ENCODE results near the gene HEATR5B.
A peak's percentile ranks its signal among the peaks of the same experiment; 100 is the strongest.
"Not testable (repeated sequence)": the region's sequence is repeated elsewhere in the genome, so short reads cannot be mapped to it uniquely, and the experiment has no call there.

The HEATR5B gene

GRCh38 chr2:36981911-36982310, 102.3 kb downstream of the HEATR5B start:
- no peak for DNase-seq (ENCODE audit: low read depth)

- DNase-seq (ENCODE audit: low read depth): not testable (repeated sequence)
These were observed 105.2 kb downstream of the HEATR5B start for GRCh38 chr2:36979007-36979406.

- DNase-seq (ENCODE audit: low read depth): no peak
These were observed 108.1 kb downstream of the HEATR5B start for GRCh38 chr2:36976065-36976464.

GRCh38 chr2:36975306-36975705, 108.9 kb downstream of the HEATR5B start:
- DNase-seq (ENCODE audit: low read depth): no peak

- no peak for DNase-seq (ENCODE audit: low read depth)
These were observed 110.9 kb downstream of the HEATR5B start for GRCh38 chr2:36973320-36973719.

- DNase-seq (ENCODE audit: low read depth): no peak
These were observed 112.2 kb downstream of the HEATR5B start for GRCh38 chr2:36971990-36972389.

- DNase-seq (ENCODE audit: low read depth): no peak
These were observed 116.8 kb downstream of the HEATR5B start for GRCh38 chr2:36967236-36967876.

- peak; percentile 65 for DNase-seq (ENCODE audit: low read depth)
These were observed 117.6 kb downstream of the HEATR5B start, which contains the start of gene STRN for GRCh38 chr2:36966370-36967235. Gene STRN (minus strand): TSS chr2:36966536. CDS start chr2:36966463, 73 bp downstream.

GRCh38 chr2:36965751-36966369, 118.3 kb downstream of the HEATR5B start:
- no peak for DNase-seq (ENCODE audit: low read depth)

- no peak for DNase-seq (ENCODE audit: low read depth)
These were observed 119.0 kb downstream of the HEATR5B start for GRCh38 chr2:36965206-36965605.

- no peak for DNase-seq (ENCODE audit: low read depth)
These were observed 119.6 kb downstream of the HEATR5B start for GRCh38 chr2:36964496-36965058.

GRCh38 chr2:36963734-36964133, 120.4 kb downstream of the HEATR5B start:
- DNase-seq (ENCODE audit: low read depth): no peak

- DNase-seq (ENCODE audit: low read depth): no peak
These were observed 121.1 kb downstream of the HEATR5B start for GRCh38 chr2:36963106-36963505.

GRCh38 chr2:36960773-36961172, 123.4 kb downstream of the HEATR5B start:
- no peak for DNase-seq (ENCODE audit: low read depth)

- DNase-seq (ENCODE audit: low read depth): no peak
These were observed 124.0 kb downstream of the HEATR5B start for GRCh38 chr2:36960005-36960675.

GRCh38 chr2:36954977-36955607, 129.1 kb downstream of the HEATR5B start:
- DNase-seq (ENCODE audit: low read depth): no peak

- DNase-seq (ENCODE audit: low read depth): no peak
These were observed 131.4 kb downstream of the HEATR5B start for GRCh38 chr2:36952748-36953197.

GRCh38 chr2:36951574-36951973, 132.6 kb downstream of the HEATR5B start:
- DNase-seq (ENCODE audit: low read depth): no peak

- no peak for DNase-seq (ENCODE audit: low read depth)
These were observed 133.1 kb downstream of the HEATR5B start for GRCh38 chr2:36951027-36951518.

GRCh38 chr2:36949845-36950244, 134.3 kb downstream of the HEATR5B start:
- no peak for DNase-seq (ENCODE audit: low read depth)

- not testable (repeated sequence) for DNase-seq (ENCODE audit: low read depth)
These were observed 138.9 kb downstream of the HEATR5B start for GRCh38 chr2:36945240-36945639.
